Left forelimb (tissue), 1 donor: ENCODE data around the gene PPL.
"Not testable (repeated sequence)": the region's sequence is repeated elsewhere in the genome, so short reads cannot be mapped to it uniquely, and the experiment has no call there.

Source experiments
- DNase-seq: peaks from one replicate; pipeline ENCODE4 v3.0.0-alpha.2; 2018; ENCODE audit warnings: low spot score

PPL gene

GRCh38 chr16:4957720-4958509, 21.0 kb upstream of the PPL start, which contains the start of gene SEC14L5:
Gene SEC14L5, plus strand, starts transcription at chr16:4958330. Its CDS starts 994 bp downstream, at chr16:4959324.
- DNase-seq: peak; percentile 93

- no peak for DNase-seq
These were observed 20.4 kb upstream of the PPL start for GRCh38 chr16:4957420-4957719.

- no peak for DNase-seq
These were observed 17.8 kb upstream of the PPL start for GRCh38 chr16:4954714-4955113.

- not testable (repeated sequence) for DNase-seq
These were observed 14.6 kb upstream of the PPL start for GRCh38 chr16:4951583-4951982.

GRCh38 chr16:4949986-4950385, 13.0 kb upstream of the PPL start:
- DNase-seq: no peak

- no peak for DNase-seq
These were observed 12.2 kb upstream of the PPL start for GRCh38 chr16:4948903-4949766.

- no peak for DNase-seq
These were observed 11.0 kb upstream of the PPL start for GRCh38 chr16:4947722-4948503.

GRCh38 chr16:4946917-4947316, 10.0 kb upstream of the PPL start:
- DNase-seq: no peak

- DNase-seq: no peak
These were observed 8.9 kb upstream of the PPL start for GRCh38 chr16:4945560-4946502.

- DNase-seq: peak; percentile 86
These were observed 7.7 kb upstream of the PPL start for GRCh38 chr16:4944333-4945281.

- no peak for DNase-seq
These were observed 5.5 kb upstream of the PPL start for GRCh38 chr16:4942481-4942880.

- DNase-seq: no peak
These were observed 3.8 kb upstream of the PPL start for GRCh38 chr16:4940719-4941118.

GRCh38 chr16:4938683-4939030, 1.7 kb upstream of the PPL start:
- no peak for DNase-seq

GRCh38 chr16:4937782-4938682, 1.1 kb upstream of the PPL start:
- no peak for DNase-seq

- no peak for DNase-seq
These were observed 562 bp downstream of the PPL start for GRCh38 chr16:4936181-4936990.

GRCh38 chr16:4935241-4935855, 1.6 kb downstream of the PPL start:
- no peak for DNase-seq

GRCh38 chr16:4934591-4934990, 2.4 kb downstream of the PPL start:
- no peak for DNase-seq

GRCh38 chr16:4933871-4934395, 3.0 kb downstream of the PPL start:
- DNase-seq: no peak
